Peyer's patch (tissue), 4 donors: Measurements from ENCODE around the gene STX10. TPM values are rescaled to one million over a fixed set of nuclear protein-coding genes. Genes with fewer than 3 reads are reported as not detected.

Experiments
- DNase-seq, 3 donors: peaks; one replicate each; pipeline ENCODE4 v3.0.0-alpha.2; 2017 to 2019
- H3K27ac ChIP-seq, 4 donors: fragments of 200-600 bp; sonication (generic); one replicate each; pipeline ENCODE4 v1.5.1; 2016 to 2019
- H3K27me3 ChIP-seq, 2 donors: fragments of 200-600 bp; sonication (generic); one replicate each; pipeline ENCODE4 v1.5.1; 2019
- H3K36me3 ChIP-seq, 3 donors: fragments of 200-600 bp; sonication (generic); one replicate each; pipeline ENCODE4 v1.5.1; 2016 to 2019
- H3K4me1 ChIP-seq, 4 donors: fragments of 200-600 bp; sonication (generic); one replicate each; pipeline ENCODE4 v1.5.1; 2016 to 2019
- H3K4me3 ChIP-seq, 4 donors: fragments of 200-600 bp; sonication (generic); 1 replicate in 3 of 4; 2 replicates in 1 of 4; pipeline ENCODE4 v1.5.1; 2016 to 2019; ENCODE audit warnings: mild to moderate bottlenecking in 1 of 4
- H3K9me3 ChIP-seq, 4 donors: fragments of 200-600 bp; sonication (generic); one replicate each; pipeline ENCODE4 v1.5.1; 2016 to 2019; ENCODE audit warnings: mild to moderate bottlenecking in 1 of 4
- CTCF ChIP-seq, 6 experiments: fragments of 450-650 bp in 4 of 6; fragments of 200-600 bp in 2 of 6; sonication (generic) in 1 of 6; IDR thresholded peaks; one replicate each; pipeline ENCODE4 v1.5.1; 2017 to 2019; ENCODE audit warnings: antibody characterized with exemption in 6 of 6, mild to moderate bottlenecking in 3 of 6, moderate library complexity in 1 of 6
- POLR2A ChIP-seq, 2 donors: fragments of 450-650 bp; IDR thresholded peaks; one replicate each; pipeline ENCODE4 v1.5.1; 2017; ENCODE audit warnings: antibody characterized with exemption in 2 of 2, mild to moderate bottlenecking in 2 of 2, moderate library complexity in 2 of 2
- total RNA-seq, 4 donors: library from RNA; depleted of rRNA; stranded (reverse); fragments of >200 nt; gene quantifications; one replicate each; pipeline ENCODE4 v1.1.0, GENCODE V29; 2016

STX10 gene
- total RNA-seq, 4 donors from 2014 or later, result 78.1 to 199 (median 107) TPM

- Histone ChIP-seq H3K36me3 (peaks cover 0 to 11% (median 0%) of the 10 kb centered on the region in 3 donors), H3K27ac (peak overlapping the region; percentile 65 to 92 (median 72)), H3K4me1 (peaks cover 3 to 35% (median 19%) of the 10 kb centered on the region in 4 donors), H3K4me3 (peak overlapping the region; percentile 31 to 51 (median 35)), H3K27me3 (no peaks in the 10 kb centered on the region), H3K9me3 (no peaks in the 10 kb centered on the region)
- TF ChIP-seq POLR2A (IDR thresholded peaks at IDR 0.05) (no peak), CTCF (IDR thresholded peaks at IDR 0.05) (no peak)
- peak; percentile 53 to 79 (median 66) for DNase-seq
Observed at GRCh38 chr19:13104848-13105711, 45.1 kb downstream of the STX10 start.

GRCh38 chr19:13104360-13104847 lies 45.8 kb downstream of the STX10 start:
- Histone ChIP-seq H3K9me3 (no peaks in the 10 kb centered on the region), H3K4me1 (peaks cover 3 to 38% (median 22%) of the 10 kb centered on the region in 4 donors), H3K4me3 (peak overlapping the region; percentile 31 to 51 (median 35)), H3K36me3 (peaks cover 0 to 4% (median 0%) of the 10 kb centered on the region in 3 donors), H3K27ac (peak overlapping the region; percentile 65 to 92 (median 72)), H3K27me3 (no peaks in the 10 kb centered on the region)
- TF ChIP-seq POLR2A (IDR thresholded peaks at IDR 0.05) (no peak), CTCF (IDR thresholded peaks at IDR 0.05) (peak; percentile 47 to 99 (median 70))
- DNase-seq, result peak; percentile 67 to 95 (median 94)

- TF ChIP-seq CTCF (IDR thresholded peaks at IDR 0.05), result no peak
- no peak for TF ChIP-seq POLR2A (IDR thresholded peaks at IDR 0.05)
- H3K27me3 ChIP-seq, result no peaks in the 10 kb centered on the region
- no peak for DNase-seq
- peaks cover 3 to 44% (median 24%) of the 10 kb centered on the region in 4 donors for H3K4me1 ChIP-seq
- H3K9me3 ChIP-seq, result no peaks in the 10 kb centered on the region
- H3K36me3 ChIP-seq, result no peaks in the 10 kb centered on the region
- peak overlapping the region; percentile 65 to 92 (median 73) for H3K27ac ChIP-seq
- peak overlapping the region; percentile 31 to 66 (median 46) for H3K4me3 ChIP-seq
Observed at GRCh38 chr19:13103581-13104359, 46.4 kb downstream of the STX10 start.

- no peaks in the 10 kb centered on the region for H3K9me3 ChIP-seq
- peaks cover 3 to 52% (median 28%) of the 10 kb centered on the region in 4 donors for H3K4me1 ChIP-seq
- peak within 1 kb of the TSS; percentile 65 to 92 (median 80) for H3K27ac ChIP-seq
- peak; percentile 69 to 91 (median 84) for DNase-seq
- H3K27me3 ChIP-seq, result no peaks in the 10 kb centered on the region
- peak within 1 kb of the TSS; percentile 47 to 66 (median 54) for H3K4me3 ChIP-seq
- TF ChIP-seq CTCF (IDR thresholded peaks at IDR 0.05) (no peak), POLR2A (IDR thresholded peaks at IDR 0.05) (peak in 1 of 2 donors; percentile 12)
- no peaks in the 10 kb centered on the region for H3K36me3 ChIP-seq
Observed at GRCh38 chr19:13102666-13103580, 47.3 kb downstream of the STX10 start, which contains the start of gene LYL1. TSS of gene LYL1 (minus strand) at chr19:13102858. CDS start at chr19:13101171, 1,687 bp downstream.

GRCh38 chr19:13102416-13102665 lies 47.8 kb downstream of the STX10 start:
- DNase-seq, result no peak
- Histone ChIP-seq H3K27ac (peak overlapping the region; percentile 65 to 92 (median 73)), H3K36me3 (no peaks in the 10 kb centered on the region), H3K27me3 (no peaks in the 10 kb centered on the region), H3K4me1 (peaks cover 3 to 58% (median 31%) of the 10 kb centered on the region in 4 donors), H3K9me3 (no peaks in the 10 kb centered on the region), H3K4me3 (peak overlapping the region; percentile 47 to 66 (median 54))
- TF ChIP-seq POLR2A (IDR thresholded peaks at IDR 0.05) (no peak), CTCF (IDR thresholded peaks at IDR 0.05) (no peak)
